Kidney (tissue), 14 donors: ENCODE measurements around the gene PRKG2. TPM values are rescaled to one million over a fixed set of nuclear protein-coding genes. Genes with fewer than 3 reads are reported as not detected.

ENCODE experiments used
- DNase-seq, 5 donors: peaks; one replicate each; pipeline ENCODE4 v3.0.0-alpha.2; 2013 to 2020
- FAIRE-seq: peaks from 2 replicates; lab custom pipeline; 2012; peaks lifted over from hg19 to GRCh38; lab: Jason Lieb, UNC
- H3K27ac ChIP-seq, 2 donors: one replicate each; pipeline ENCODE4 v1.7.0; 2013; ENCODE audit warnings: low read depth in 2 of 2, low read length in 2 of 2, inconsistent platforms in 1 of 2
- H3K27me3 ChIP-seq: one replicate; pipeline ENCODE4 v1.7.1; 2013; ENCODE audit warnings: low read length, inconsistent platforms; ENCODE audit not compliant: control insufficient read depth, insufficient read depth
- H3K36me3 ChIP-seq, 3 donors: one replicate each; pipeline versions ENCODE4 v1.7.0 to v1.7.1; 2013; ENCODE audit warnings: low read length in 3 of 3, control low read depth in 1 of 3, inconsistent platforms in 1 of 3; ENCODE audit not compliant: insufficient read depth in 3 of 3, control insufficient read depth in 2 of 3
- H3K4me1 ChIP-seq, 3 donors: one replicate each; pipeline versions ENCODE4 v1.7.0 to v1.7.1; 2013; ENCODE audit warnings: low read length in 3 of 3, inconsistent platforms in 1 of 3, low read depth in 1 of 3; ENCODE audit not compliant: control insufficient read depth in 2 of 3, insufficient read depth in 2 of 3
- H3K4me3 ChIP-seq, 3 donors: one replicate each; pipeline versions ENCODE4 v1.7.0 to v1.8.1; 2013; ENCODE audit warnings: low read length in 3 of 3, control low read depth in 1 of 3, inconsistent platforms in 1 of 3
- H3K9ac ChIP-seq, 3 donors: one replicate each; pipeline versions ENCODE4 v1.7.0 to v1.7.1; 2013; ENCODE audit warnings: low read length in 3 of 3, control low read depth in 1 of 3, inconsistent platforms in 1 of 3
- H3K9me3 ChIP-seq, 3 donors: one replicate each; pipeline versions ENCODE4 v1.7.0 to v1.7.1; 2013; ENCODE audit warnings: low read length in 3 of 3, control low read depth in 1 of 3, inconsistent platforms in 1 of 3; ENCODE audit not compliant: control insufficient read depth in 2 of 3, insufficient read depth in 1 of 3
- CTCF ChIP-seq: IDR thresholded peaks from 3 replicates; pipeline ENCODE4 v1.5.1; 2012; ENCODE audit warnings: mild to moderate bottlenecking, moderate library complexity, borderline replicate concordance; ENCODE audit not compliant: insufficient read depth; ENCODE audit errors: extremely low read depth
- intact Hi-C: fragments of 100-400 bp; cut with DNase I; formaldehyde crosslinking; loops from one replicate; pipeline ENCODE4 v1.11.1; 2022
- polyA plus RNA-seq: library from polyadenylated mRNA; stranded (reverse); fragments of 350-450 nt; fragmentation: Illumina TruSeq; extraction: RNeasy Lipid Tissue Mini Kit (QIAGEN cat#74804); gene quantifications from one replicate; pipeline ENCODE4 v1.2.3, GENCODE V29; 2014; ENCODE audit warnings: low read depth, low replicate concordance; ENCODE audit not compliant: insufficient read depth
- total RNA-seq: library from RNA; stranded (reverse); fragmentation: NEBNext Ultra II Directional; extraction: Animal tissue kit (Norgen Biotek cat#: 25700); gene quantifications from one replicate; pipeline ENCODE4 v1.2.1, GENCODE V29; 2021
- donor health status: control.
- donor health status: control.
- donor health status: control.
- donor health status: control.
- donor health status: control.
- donor health status: DM: yes; HTN: yes; CAD: no.
- donor health status: Normal renal cell carcinoma (clear cell type).

Gene PRKG2
- total and polyA plus RNA-seq, 2 donors from 2014 or later: 0.54 to 1.4 TPM

DNA sequence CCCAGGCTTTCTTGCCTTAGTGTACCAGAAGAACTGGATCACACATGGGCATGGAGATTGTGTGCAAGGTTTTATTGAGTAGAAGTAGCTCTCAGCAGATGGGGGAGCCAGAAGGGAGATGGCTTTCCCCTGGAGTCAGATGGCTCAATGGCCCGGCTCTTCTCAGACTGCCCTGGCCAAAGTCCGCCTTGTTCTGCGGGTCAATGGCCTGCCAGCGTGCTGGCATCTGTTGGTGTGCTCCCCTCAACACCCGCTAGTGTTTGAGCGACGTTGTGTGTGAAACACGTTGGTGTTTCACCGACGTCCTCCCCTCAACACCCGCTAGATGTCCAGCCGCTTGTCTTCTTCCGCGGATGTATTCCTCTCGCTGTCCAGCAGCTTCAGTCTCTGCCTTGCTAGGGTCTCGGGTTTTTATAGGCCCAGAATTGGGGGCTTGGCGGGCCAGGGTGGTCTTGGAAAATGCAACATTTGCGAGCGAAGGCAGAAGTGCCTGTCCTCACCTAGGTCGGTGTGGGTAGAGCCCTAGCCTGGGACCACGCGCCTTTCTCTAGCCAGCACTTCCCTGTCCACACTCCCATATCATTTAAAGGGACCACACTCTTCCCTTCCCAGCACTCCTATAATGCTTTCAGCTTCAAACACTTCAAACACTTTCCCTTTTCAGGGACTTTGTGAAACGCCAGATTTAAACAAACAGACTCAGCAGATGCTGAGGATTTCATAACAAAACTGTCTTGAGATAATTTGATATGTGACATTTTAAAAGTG lies 21.1 kb upstream of the PRKG2 start:
- FAIRE-seq: no peak
- H3K27me3 ChIP-seq: no peaks in the 10 kb centered on the region
- H3K4me3 ChIP-seq: no peak overlapping the region
- no peak overlapping the region for H3K9ac ChIP-seq
- H3K9me3 ChIP-seq: no peaks in the 10 kb centered on the region
- intact Hi-C loops: no loop called here
- no peak for TF ChIP-seq CTCF
- no peaks in the 10 kb centered on the region for H3K4me1 ChIP-seq
- DNase-seq: no peak
- H3K36me3 ChIP-seq: no peaks in the 10 kb centered on the region
- H3K27ac ChIP-seq: no peak overlapping the region

DNA sequence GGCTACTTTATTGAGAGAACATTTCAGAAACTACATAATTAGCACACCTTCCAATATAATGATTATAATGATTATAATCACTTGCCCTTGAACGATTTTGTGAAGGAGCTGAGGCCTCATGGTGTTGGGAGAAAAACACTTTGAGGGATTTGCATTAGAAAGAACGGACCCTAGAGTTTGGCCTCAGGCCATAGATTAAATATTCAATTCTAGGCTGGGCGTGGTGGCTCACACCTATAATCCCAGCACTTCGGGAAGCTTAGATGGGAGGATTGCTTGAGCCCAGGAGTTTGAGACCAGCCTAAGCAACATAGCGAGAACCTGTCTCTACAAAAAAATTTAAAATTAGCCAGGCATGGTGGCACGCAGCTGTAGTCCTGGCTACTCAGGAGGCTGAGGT lies 12.9 kb upstream of the PRKG2 start:
- no peaks in the 10 kb centered on the region for H3K4me1 ChIP-seq
- TF ChIP-seq CTCF: no peak
- no peak overlapping the region for H3K27ac ChIP-seq
- no peak overlapping the region for H3K4me3 ChIP-seq
- H3K9ac ChIP-seq: no peak overlapping the region
- no peaks in the 10 kb centered on the region for H3K27me3 ChIP-seq
- H3K36me3 ChIP-seq: no peaks in the 10 kb centered on the region
- no peaks in the 10 kb centered on the region for H3K9me3 ChIP-seq
- FAIRE-seq (no peak), DNase-seq (no peak)
- intact Hi-C loops: no loop called here

DNA sequence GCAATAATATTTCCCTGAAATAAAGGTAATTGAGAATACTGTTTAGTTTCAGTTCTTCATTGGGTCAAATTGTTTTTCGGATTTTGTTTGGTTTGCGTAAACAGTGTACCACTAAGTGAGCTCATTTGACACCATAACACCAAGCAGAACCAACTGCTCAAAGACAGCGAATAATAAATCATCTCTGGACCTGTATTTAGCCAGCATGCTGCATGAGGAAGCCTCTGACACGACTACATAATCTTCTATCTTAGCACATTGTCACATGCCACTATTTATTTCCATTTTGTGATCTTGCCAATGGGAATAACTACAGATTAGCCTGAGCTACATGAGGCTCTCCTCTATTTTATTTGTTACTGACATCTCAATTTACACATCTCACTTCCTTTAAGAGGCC lies 12.1 kb upstream of the PRKG2 start:
- Histone ChIP-seq H3K36me3 (no peaks in the 10 kb centered on the region), H3K27ac (no peak overlapping the region), H3K27me3 (no peaks in the 10 kb centered on the region), H3K4me1 (no peaks in the 10 kb centered on the region), H3K4me3 (no peak overlapping the region), H3K9me3 (no peaks in the 10 kb centered on the region), H3K9ac (no peak overlapping the region)
- TF ChIP-seq CTCF: no peak
- DNase-seq: no peak
- FAIRE-seq: no peak
- intact Hi-C loops: no loop called here
